SW 1271 (cell line): ENCODE measurements around the gene SPATA13.
A peak's percentile ranks its signal among the peaks of the same experiment; 100 is the strongest.
"Not testable (repeated sequence)": the region's sequence is repeated elsewhere in the genome, so short reads cannot be mapped to it uniquely, and the experiment has no call there.

ENCODE experiments used
- DNase-seq, 2 experiments: peaks; one replicate each; lab custom pipeline; 2025; lab: John Stamatoyannopoulos, UW

Gene SPATA13

DNA sequence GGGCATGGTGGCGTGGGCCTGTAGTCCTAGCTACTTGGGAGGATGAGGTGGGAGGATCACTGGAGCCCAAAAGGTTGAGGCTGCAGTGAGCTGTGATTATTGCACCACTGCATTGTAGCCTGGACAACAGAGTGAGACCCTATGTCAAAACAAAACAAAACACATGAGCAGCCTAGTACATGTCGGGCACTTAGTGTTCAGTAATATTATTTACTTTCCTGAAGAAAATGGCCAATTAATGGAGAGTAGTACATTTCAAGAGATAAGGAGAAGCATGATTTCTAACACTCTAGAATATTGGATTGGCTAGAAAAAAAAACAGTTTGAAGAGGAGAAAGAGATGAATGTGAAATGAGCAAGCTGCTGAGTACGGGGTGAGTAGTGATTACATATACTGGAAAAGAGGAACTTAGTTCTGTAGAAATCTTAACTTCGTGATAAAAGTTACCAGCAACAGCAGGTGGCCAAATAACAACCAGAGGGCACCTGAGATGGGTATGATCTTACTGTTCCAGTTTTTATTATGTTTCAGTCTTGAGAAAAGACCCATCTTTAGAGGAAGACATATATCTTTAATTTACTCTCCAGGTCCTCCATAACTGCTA is 36.2 kb downstream of the SPATA13 start:
- DNase-seq, result no peak

DNA sequence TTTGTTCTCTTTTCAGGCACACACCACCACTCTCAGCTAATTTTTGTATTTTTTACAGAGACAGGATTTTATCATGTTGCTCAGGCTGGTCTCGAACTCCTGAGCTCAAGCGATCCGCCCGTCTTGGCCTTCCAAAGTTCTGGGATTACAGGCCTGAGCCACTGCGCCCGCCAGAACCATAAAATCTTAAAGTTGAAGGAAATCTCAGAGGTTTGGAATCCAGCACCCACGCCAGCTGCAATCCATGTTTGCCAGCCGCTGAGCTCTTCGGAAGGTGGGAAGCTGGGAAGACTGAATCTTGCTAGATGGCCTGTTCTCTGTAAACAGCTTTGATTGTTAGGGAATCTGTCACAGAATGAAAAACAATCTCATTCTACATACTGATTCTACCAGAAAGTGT is 38.5 kb downstream of the SPATA13 start:
- no peak for DNase-seq

GRCh38 chr13:24202215-24202614 is 41.7 kb downstream of the SPATA13 start:
- DNase-seq, result no peak

DNA sequence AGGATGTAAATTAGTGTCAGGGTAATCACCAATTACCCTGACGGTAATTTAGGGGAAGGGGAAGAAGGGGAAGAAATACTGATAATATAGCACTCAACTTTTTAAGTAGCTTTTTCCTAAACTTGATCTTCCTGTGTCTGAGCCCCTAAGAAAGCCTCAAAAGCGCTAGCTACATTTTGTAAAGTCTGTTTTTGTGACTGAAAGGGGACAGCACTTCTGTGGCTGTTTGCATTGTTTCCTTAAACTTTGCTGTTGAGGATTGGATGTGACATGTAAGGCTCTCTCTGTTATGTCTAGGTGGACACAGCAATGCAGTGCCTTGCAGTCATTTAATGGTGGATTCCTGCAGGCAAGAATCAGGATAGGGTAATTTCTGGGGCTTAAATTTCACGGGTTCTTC is 42.8 kb downstream of the SPATA13 start:
- no peak for DNase-seq

- no peak for DNase-seq
Observed at GRCh38 chr13:24203811-24204210, 43.3 kb downstream of the SPATA13 start.

DNA sequence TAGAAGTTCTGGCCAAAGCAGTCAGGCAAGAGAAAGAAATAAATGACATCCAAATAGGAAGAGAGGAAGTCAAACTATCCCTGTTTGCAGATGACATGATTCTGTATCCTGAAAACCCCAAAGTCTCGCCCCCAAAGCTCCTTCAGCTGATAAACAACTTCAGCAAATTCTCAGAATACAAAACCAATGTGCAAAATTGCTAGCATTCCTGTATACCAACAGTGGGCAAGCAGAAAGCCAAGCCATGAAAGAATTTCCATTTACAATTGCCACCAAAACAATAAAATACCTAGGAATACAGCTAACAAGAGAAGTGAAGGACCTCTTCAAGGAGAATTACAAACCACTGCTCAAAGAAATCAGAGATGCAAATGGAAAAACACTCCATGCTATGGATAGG is 44.6 kb downstream of the SPATA13 start:
- not testable (repeated sequence) for DNase-seq

GRCh38 chr13:24207841-24208667 is 47.5 kb downstream of the SPATA13 start:
- peak in 1 of 2 experiments; percentile 26 for DNase-seq

- no peak for DNase-seq
Observed at GRCh38 chr13:24209138-24209537, 48.6 kb downstream of the SPATA13 start.

- DNase-seq, result no peak
Observed at GRCh38 chr13:24212254-24212653, 51.7 kb downstream of the SPATA13 start.

- no peak for DNase-seq
Observed at GRCh38 chr13:24212674-24213073, 52.2 kb downstream of the SPATA13 start.

DNA sequence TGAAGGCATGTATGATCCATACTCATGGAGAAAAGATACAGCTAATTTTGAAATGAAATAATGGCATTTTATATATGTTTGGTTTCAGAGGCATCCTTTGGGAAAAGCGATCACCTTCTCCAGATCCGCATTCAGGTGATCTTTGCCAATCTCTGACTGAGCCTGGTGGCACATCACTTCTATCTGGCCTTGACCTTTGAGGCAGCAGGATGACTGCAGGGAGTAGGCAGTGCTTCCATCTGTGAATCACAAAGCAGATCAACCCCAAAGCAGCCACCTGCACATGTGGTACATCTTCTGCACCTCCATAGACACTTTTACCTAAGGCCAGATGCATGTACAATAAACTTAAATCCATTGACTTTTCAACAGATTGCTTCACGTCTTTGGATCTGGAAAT is 53.4 kb downstream of the SPATA13 start:
- no peak for DNase-seq

- no peak for DNase-seq
Observed at GRCh38 chr13:24214528-24214927, 54.0 kb downstream of the SPATA13 start.

GRCh38 chr13:24215126-24215525 is 54.6 kb downstream of the SPATA13 start:
- no peak for DNase-seq

- DNase-seq, result no peak
Observed at GRCh38 chr13:24215732-24216131, 55.2 kb downstream of the SPATA13 start.

DNA sequence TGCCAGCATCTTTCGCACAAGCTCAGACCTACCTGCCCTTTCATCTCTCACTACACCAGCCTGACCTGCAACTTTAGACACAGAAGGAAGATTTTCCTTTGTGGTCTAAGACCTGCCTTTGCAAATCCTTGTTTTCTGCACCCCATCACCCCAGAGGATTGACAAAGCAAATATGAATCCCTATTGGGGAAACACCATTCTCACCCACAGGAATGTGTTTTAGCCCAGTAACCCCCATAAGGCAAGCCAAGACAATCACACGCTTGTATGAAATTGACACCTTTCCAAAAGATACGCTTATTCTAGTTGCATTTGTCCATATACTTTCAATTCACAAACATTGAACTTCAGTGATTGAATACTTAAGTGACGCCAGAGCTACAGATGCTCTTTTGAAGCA is 55.7 kb downstream of the SPATA13 start:
- DNase-seq, result no peak

- DNase-seq, result not testable (repeated sequence)
Observed at GRCh38 chr13:24216779-24217178, 56.3 kb downstream of the SPATA13 start.

- DNase-seq, result no peak
Observed at GRCh38 chr13:24217601-24218281, 57.2 kb downstream of the SPATA13 start.

DNA sequence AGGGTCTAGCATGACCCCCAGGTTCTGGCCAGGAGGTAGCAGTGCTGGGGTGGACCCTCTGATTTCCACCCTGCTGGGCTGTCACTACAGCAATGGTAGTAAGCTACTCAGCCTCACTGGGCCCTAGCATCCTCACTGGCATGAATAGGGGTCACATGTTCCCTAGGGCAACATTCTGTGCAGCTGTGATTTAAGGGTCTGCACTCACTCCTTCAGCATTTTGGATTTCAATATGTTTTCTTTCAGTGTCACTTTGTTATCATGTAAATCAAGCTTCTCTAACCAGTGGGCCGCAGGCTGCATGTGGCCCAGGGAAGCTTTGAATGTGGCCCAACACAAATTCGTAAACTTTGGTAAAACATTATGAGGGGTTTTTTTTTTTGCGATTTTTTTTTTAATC is 57.8 kb downstream of the SPATA13 start:
- DNase-seq, result no peak

GRCh38 chr13:24218977-24219376 is 58.5 kb downstream of the SPATA13 start:
- no peak for DNase-seq

DNA sequence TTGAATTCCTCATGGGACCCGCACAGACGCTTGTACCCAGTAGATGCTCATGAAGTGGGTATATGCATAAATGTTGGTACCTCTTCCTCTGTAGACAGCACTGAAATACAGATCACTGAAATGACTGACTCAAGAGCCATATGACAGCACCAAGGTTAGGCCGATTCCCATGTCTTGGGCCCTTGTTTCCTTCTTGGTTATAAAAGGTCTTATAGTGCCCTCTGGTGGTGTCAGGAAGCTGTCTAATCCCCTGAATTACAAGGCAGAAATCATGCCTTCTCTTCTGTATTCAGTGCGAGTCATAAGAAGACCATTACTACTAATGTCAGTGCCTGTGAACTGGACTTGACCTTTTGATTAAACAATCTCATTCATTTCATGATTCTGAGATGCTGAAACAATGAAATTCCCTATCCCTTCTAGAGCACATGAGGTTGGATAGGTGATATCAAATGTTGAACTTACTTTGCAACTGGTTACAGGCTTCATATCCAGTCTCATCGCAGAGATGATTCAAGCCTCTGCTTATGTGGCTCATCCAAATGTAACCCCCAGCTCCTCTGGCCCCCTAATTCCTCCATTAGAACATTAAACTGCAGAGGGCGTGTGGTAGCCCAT is 59.7 kb downstream of the SPATA13 start:
- DNase-seq, result peak; percentile 39 to 71

- DNase-seq, result no peak
Observed at GRCh38 chr13:24221007-24221406, 60.5 kb downstream of the SPATA13 start.

DNA sequence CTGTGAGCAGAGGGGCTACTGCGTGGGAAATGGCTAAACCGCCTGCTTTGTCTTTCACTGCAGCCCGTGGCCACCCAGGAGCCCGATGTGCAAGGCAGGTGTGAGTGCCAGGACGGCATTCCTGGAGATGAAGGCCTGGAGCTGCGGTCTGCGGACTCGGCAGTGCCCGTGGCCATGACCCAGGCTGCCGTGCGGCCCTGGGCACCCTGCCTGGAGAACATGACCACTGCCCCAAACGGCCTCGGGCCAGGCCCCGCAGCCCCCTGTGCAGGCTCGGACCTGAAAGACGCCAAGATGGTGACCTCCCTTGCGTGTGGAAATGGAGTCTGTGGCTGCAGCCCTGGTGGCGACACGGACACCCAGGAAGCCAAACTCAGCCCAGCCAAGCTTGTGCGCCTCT is 62.2 kb downstream of the SPATA13 start:
- no peak for DNase-seq
